Breast epithelium (tissue), 4 donors: ENCODE results near the gene CYLC1. TPM values are rescaled to one million over a fixed set of nuclear protein-coding genes. Genes with fewer than 3 reads are reported as not detected.

Experiments used
- DNase-seq, 2 donors: peaks; one replicate each; pipeline ENCODE4 v3.0.0-alpha.2; 2019; ENCODE audit warnings: low spot score in 2 of 2
- H3K27ac ChIP-seq, 2 donors: fragments of 200-600 bp; sonication (generic) in 1 of 2; one replicate each; pipeline ENCODE4 v1.5.1; 2016 to 2019; ENCODE audit warnings: mild to moderate bottlenecking in 1 of 2
- H3K27me3 ChIP-seq, 2 donors: fragments of 200-600 bp; sonication (generic) in 1 of 2; one replicate each; pipeline versions ENCODE4 v1.5.1 to v1.6.0; 2017 to 2019; ENCODE audit warnings: control low read depth in 1 of 2, mild to moderate bottlenecking in 1 of 2
- H3K36me3 ChIP-seq: fragments of 200-600 bp; one replicate; pipeline ENCODE4 v1.5.1; 2019
- H3K4me1 ChIP-seq, 2 donors: fragments of 200-600 bp; sonication (generic); one replicate each; pipeline ENCODE4 v1.5.1; 2016 to 2019; ENCODE audit warnings: control low read depth in 1 of 2
- H3K4me3 ChIP-seq, 3 donors: fragments of 200-600 bp; sonication (generic); 1 replicate in 2 of 3; 2 replicates in 1 of 3; pipeline ENCODE4 v1.5.1; 2016 to 2019; ENCODE audit warnings: mild to moderate bottlenecking in 3 of 3, moderate library complexity in 2 of 3
- H3K9me3 ChIP-seq, 2 donors: fragments of 200-600 bp; sonication (generic) in 1 of 2; one replicate each; pipeline ENCODE4 v1.5.1; 2016 to 2019; ENCODE audit warnings: control low read depth in 1 of 2
- POLR2A ChIP-seq: fragments of 450-650 bp; IDR thresholded peaks from one replicate; pipeline ENCODE4 v1.6.1; 2016; ENCODE audit warnings: antibody characterized with exemption, mild to moderate bottlenecking, moderate library complexity
- POLR2AphosphoS5 ChIP-seq, 3 donors: sonication (generic); formaldehyde crosslinking; IDR thresholded peaks; one replicate each; pipeline ENCODE4 v1.6.1; 2017; ENCODE audit warnings: antibody characterized with exemption in 3 of 3
- intact Hi-C: fragments of 100-400 bp; cut with DNase I; formaldehyde crosslinking; loops from one replicate; pipeline ENCODE4 v1.15.1; 2023; ENCODE audit warnings: low total_unique reads
- total RNA-seq, 3 donors: library from RNA; depleted of rRNA; stranded (reverse); fragments of >200 nt; gene quantifications; one replicate each; pipeline ENCODE4 v1.1.0, GENCODE V29; 2016
- TF ChIP-seq, protein P1 (sequence below), 3 donors: fragments of 450-650 bp; IDR thresholded peaks; one replicate each; pipeline ENCODE4 v1.5.1; 2016 to 2017; ENCODE audit warnings: antibody characterized with exemption in 3 of 3, mild to moderate bottlenecking in 3 of 3, moderate library complexity in 3 of 3

The CYLC1 gene, protein sequence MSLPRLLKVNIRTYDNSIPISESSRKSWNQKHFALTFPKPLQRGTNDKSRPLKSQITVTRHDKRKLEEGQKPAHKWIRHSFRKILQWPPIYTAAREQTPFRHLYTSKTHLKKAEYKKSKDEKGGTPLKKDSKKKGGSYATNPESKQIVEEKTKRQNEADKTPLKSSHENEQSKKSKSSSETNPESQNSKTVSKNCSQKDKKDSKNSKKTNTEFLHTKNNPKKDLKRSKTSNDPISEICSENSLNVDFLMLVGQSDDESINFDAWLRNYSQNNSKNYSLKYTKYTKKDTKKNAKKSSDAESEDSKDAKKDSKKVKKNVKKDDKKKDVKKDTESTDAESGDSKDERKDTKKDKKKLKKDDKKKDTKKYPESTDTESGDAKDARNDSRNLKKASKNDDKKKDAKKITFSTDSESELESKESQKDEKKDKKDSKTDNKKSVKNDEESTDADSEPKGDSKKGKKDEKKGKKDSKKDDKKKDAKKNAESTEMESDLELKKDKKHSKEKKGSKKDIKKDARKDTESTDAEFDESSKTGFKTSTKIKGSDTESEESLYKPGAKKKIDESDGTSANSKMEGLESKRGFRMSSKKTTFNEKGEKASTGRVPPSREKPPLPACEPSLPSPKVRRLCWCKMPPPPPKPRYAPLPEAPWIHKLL
- not detected for total RNA-seq

DNA sequence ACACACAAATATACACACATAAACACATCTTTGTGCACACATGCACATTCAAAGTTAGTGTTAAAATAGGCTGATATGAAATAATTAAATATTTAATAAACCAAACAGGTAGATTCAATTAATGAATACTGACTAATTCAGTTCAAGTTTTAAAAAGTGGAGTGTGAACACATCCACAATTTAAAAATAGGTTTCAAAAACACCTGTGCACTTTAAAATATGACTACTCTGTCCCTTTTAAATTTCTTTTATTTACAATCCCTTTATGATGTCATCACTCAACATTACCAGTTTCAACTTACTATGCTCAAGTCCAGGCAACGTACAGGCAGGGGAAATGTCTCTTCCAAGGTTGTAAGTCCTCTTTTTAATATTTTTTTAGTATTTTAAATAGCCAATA lies at the start of gene CYLC1:
TSS of gene CYLC1 (plus strand) at position 301 of the 400 bp plus-strand sequence. CDS start at position 338, 37 bp downstream.
- H3K27me3 ChIP-seq = peaks cover 0 to 24% of the 10 kb centered on the region in 2 donors
- no peak within 1 kb of the TSS for H3K27ac ChIP-seq
- no peak within 1 kb of the TSS for H3K4me3 ChIP-seq
- DNase-seq = no peak
- TF ChIP-seq POLR2AphosphoS5 (IDR thresholded peaks at IDR 0.05) (no peak), POLR2A (no peak)
- TF ChIP-seq, protein P1, sequence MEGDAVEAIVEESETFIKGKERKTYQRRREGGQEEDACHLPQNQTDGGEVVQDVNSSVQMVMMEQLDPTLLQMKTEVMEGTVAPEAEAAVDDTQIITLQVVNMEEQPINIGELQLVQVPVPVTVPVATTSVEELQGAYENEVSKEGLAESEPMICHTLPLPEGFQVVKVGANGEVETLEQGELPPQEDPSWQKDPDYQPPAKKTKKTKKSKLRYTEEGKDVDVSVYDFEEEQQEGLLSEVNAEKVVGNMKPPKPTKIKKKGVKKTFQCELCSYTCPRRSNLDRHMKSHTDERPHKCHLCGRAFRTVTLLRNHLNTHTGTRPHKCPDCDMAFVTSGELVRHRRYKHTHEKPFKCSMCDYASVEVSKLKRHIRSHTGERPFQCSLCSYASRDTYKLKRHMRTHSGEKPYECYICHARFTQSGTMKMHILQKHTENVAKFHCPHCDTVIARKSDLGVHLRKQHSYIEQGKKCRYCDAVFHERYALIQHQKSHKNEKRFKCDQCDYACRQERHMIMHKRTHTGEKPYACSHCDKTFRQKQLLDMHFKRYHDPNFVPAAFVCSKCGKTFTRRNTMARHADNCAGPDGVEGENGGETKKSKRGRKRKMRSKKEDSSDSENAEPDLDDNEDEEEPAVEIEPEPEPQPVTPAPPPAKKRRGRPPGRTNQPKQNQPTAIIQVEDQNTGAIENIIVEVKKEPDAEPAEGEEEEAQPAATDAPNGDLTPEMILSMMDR (IDR thresholded peaks at IDR 0.05) = no peak
- no peaks in the 10 kb centered on the region for H3K4me1 ChIP-seq
- intact Hi-C loops = no loop called here
- H3K36me3 ChIP-seq = no peaks in the 10 kb centered on the region
- H3K9me3 ChIP-seq = peaks cover 0 to 8% of the 10 kb centered on the region in 2 donors

DNA sequence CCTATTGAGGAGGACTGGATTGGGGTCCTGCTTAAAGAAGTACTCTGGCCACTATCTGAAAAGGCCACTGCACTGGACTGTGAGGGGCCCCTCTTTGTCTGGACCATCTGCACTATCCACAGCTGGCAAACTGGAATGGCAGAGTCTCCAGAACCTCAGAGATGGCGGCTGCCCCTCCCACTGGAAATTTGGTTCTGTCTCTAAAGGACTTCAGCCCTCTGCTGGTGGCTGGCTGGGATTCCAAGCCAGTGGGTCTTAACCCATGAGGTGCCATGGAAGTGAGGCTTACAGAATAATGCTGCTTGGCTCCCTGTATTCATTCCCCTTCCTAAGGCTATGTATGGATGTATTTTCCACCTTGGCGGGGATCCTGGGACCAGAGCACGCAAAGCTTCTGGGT lies 41.6 kb upstream of the CYLC1 start:
- Histone ChIP-seq H3K9me3 (peaks cover 5 to 17% of the 10 kb centered on the region in 2 donors), H3K4me1 (no peaks in the 10 kb centered on the region), H3K27ac (no peak overlapping the region), H3K4me3 (no peak overlapping the region), H3K36me3 (no peaks in the 10 kb centered on the region), H3K27me3 (peaks cover 0 to 16% of the 10 kb centered on the region in 2 donors)
- intact Hi-C loops = no loop called here
- DNase-seq = no peak
- TF ChIP-seq POLR2A (no peak), POLR2AphosphoS5 (IDR thresholded peaks at IDR 0.05) (no peak)
- TF ChIP-seq, protein P1 (IDR thresholded peaks at IDR 0.05) = no peak

DNA sequence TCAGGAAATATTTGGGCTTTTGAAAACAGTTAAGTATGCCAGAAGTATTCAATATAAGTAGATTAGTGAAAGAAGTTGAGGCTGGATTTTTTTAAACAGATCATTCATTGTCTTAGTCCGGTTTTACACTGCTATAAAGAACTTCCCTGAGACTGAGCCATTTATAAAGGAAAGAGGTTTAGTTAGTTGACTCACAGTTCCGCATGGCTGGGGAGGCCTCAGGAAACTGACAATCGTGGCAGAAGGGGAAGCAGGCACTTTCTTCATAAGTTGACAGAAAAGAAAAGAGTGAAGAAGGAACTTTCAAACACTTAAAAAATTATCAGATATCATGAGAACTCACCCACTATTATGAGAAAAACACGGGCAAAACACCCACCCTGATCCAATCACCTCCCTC lies 31.1 kb upstream of the CYLC1 start:
- intact Hi-C loops = no loop called here
- TF ChIP-seq POLR2AphosphoS5 (IDR thresholded peaks at IDR 0.05) (no peak), POLR2A (no peak)
- TF ChIP-seq, protein P1 (IDR thresholded peaks at IDR 0.05) = no peak
- peaks cover 0 to 14% of the 10 kb centered on the region in 2 donors for H3K27me3 ChIP-seq
- H3K36me3 ChIP-seq = peaks cover 4% of the 10 kb centered on the region
- no peak overlapping the region for H3K4me3 ChIP-seq
- H3K4me1 ChIP-seq = no peaks in the 10 kb centered on the region
- peaks cover 0 to 17% of the 10 kb centered on the region in 2 donors for H3K9me3 ChIP-seq
- no peak overlapping the region for H3K27ac ChIP-seq
- DNase-seq = no peak

DNA sequence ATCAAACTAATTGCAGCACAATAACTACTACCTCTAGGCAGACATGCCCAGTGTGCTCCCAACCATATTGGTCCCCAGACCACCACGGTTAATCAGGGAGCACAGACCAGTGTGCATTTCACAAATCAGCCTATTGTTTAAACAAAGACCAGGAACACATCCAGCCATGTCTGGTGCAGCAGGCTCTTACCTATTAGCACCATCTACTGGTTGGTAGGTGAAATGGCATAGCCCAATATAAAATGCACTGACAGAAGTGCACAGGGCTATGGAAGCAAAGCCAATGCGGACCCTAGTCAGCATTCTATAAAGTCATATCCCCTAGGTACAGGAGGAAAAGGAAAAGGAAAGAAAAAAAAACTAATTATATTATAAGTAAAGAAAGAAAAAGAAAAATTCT lies 15.5 kb upstream of the CYLC1 start:
- intact Hi-C loops = no loop called here

More for the DNA sequence above, 15.5 kb upstream of the CYLC1 start:
- no peak overlapping the region for H3K27ac ChIP-seq
- H3K9me3 ChIP-seq = peaks cover 0 to 9% of the 10 kb centered on the region in 2 donors
- no peak for DNase-seq
- H3K27me3 ChIP-seq = peaks cover 0 to 15% of the 10 kb centered on the region in 2 donors
- no peaks in the 10 kb centered on the region for H3K36me3 ChIP-seq
- no peak overlapping the region for H3K4me3 ChIP-seq
- no peaks in the 10 kb centered on the region for H3K4me1 ChIP-seq
- TF ChIP-seq, protein P1 (IDR thresholded peaks at IDR 0.05) = peak in 1 of 3 donors; percentile 21
- TF ChIP-seq POLR2A = no peak
